ENCODE data around the gene ARF1.

DNA sequence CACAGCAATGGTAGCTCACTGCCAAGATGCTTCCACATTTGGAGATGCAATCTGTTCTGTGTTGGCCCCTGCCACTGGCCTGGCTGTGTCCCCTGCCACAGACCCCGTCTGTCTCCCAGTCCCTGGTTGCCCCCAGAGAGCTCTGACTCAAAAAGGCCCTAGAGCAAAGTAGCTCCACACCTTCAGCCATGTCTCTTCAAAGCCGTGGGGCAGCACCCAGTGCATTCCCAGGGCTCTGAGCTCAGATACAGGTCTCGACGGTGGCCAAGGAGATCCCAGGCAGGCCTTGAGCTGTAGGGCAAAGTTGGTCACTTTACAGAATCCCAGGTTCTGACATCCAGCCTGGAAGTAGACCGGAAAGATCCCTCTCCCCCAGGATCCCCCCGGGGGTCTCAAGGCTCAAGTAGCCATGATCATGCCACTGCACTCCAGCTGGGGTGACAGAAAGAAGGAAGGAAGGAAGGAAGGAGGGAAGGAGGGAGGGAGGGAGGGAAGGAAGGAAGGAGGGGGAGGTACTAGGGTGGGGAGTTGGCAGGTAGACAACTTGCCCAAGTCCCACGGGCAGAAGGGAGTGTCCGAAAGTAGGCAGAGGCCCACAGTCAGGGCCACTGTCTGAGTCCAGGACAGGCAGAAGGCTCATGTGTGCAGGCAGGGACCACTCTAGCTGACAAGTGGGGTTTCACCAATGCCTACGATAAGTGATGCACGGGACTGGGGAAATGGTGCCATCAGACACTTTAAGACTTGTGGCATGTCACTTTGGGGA is 4.8 kb upstream of the ARF1 start:
- TF ChIP-seq CTCF (IDR thresholded peaks at IDR 0.05; ENCODE audit: insufficient read depth, low read length, poor library complexity, severe bottlenecking) (no peak), EZH2phosphoT487 (conservative IDR thresholded peaks at IDR 0.05; ENCODE audit: low read length) (no peak)

All from SU-DHL-6 (cell line).